ENCODE measurements around the gene ABHD3.
"Not testable (repeated sequence)": the region's sequence is repeated elsewhere in the genome, so short reads cannot be mapped to it uniquely, and the experiment has no call there.

Gene ABHD3

GRCh38 chr18:21612125-21613039 lies 92.2 kb downstream of the ABHD3 start, which contains the start of gene SNRPD1:
Gene SNRPD1, plus strand, starts transcription at chr18:21612314. Its CDS starts 116 bp downstream, at chr18:21612430.
- Histone ChIP-seq H3K4me3 (ENCODE audit: severe bottlenecking) (peak within 1 kb of the TSS; percentile 89), H3K27ac (ENCODE audit: poor library complexity, severe bottlenecking) (peak within 1 kb of the TSS; percentile 74), H3K36me3 (ENCODE audit: low read depth) (peaks cover 35% of the 10 kb centered on the region), H3K27me3 (ENCODE audit: insufficient read depth, poor library complexity, severe bottlenecking) (no peaks in the 10 kb centered on the region), H3K9me3 (ENCODE audit: severe bottlenecking) (no peaks in the 10 kb centered on the region), H3K4me1 (ENCODE audit: insufficient read depth, poor library complexity, severe bottlenecking) (peaks cover 5% of the 10 kb centered on the region)
- peak; percentile 82 for DNase-seq (ENCODE audit: low spot score)
- peak; percentile 97 for TF ChIP-seq CTCF (IDR thresholded peaks at IDR 0.05; ENCODE audit: poor library complexity, severe bottlenecking)
- ATAC-seq (ENCODE audit: low read depth), result peak; percentile 98

GRCh38 chr18:21611401-21612124 lies 93.0 kb downstream of the ABHD3 start:
- Histone ChIP-seq H3K27ac (ENCODE audit: poor library complexity, severe bottlenecking) (peak overlapping the region; percentile 74), H3K4me3 (ENCODE audit: severe bottlenecking) (peak overlapping the region; percentile 89)
- not testable (repeated sequence) for ATAC-seq (ENCODE audit: low read depth)

GRCh38 chr18:21605213-21605612 lies 99.4 kb downstream of the ABHD3 start:
- no peaks in the 10 kb centered on the region for H3K9me3 ChIP-seq (ENCODE audit: severe bottlenecking)
- no peak overlapping the region for H3K4me3 ChIP-seq (ENCODE audit: severe bottlenecking)
- no peak overlapping the region for H3K27ac ChIP-seq (ENCODE audit: poor library complexity, severe bottlenecking)
- no peaks in the 10 kb centered on the region for H3K4me1 ChIP-seq (ENCODE audit: insufficient read depth, poor library complexity, severe bottlenecking)
- no peak for ATAC-seq (ENCODE audit: low read depth)
- TF ChIP-seq CTCF (IDR thresholded peaks at IDR 0.05; ENCODE audit: poor library complexity, severe bottlenecking), result no peak
- H3K27me3 ChIP-seq (ENCODE audit: insufficient read depth, poor library complexity, severe bottlenecking), result no peaks in the 10 kb centered on the region
- no peak for DNase-seq (ENCODE audit: low spot score)
- H3K36me3 ChIP-seq (ENCODE audit: low read depth), result no peaks in the 10 kb centered on the region

More at GRCh38 chr18:21611401-21612124, 93.0 kb downstream of the ABHD3 start:
- peaks cover 28% of the 10 kb centered on the region for H3K36me3 ChIP-seq (ENCODE audit: low read depth)
- H3K27me3 ChIP-seq (ENCODE audit: insufficient read depth, poor library complexity, severe bottlenecking); H3K4me1 ChIP-seq (ENCODE audit: insufficient read depth, poor library complexity, severe bottlenecking); DNase-seq (ENCODE audit: low spot score); H3K9me3 ChIP-seq (ENCODE audit: severe bottlenecking): not testable (repeated sequence)

GRCh38 chr18:21604671-21605070 lies 99.9 kb downstream of the ABHD3 start:
- no peak for ATAC-seq (ENCODE audit: low read depth)
- no peak overlapping the region for H3K4me3 ChIP-seq (ENCODE audit: severe bottlenecking)
- TF ChIP-seq CTCF (IDR thresholded peaks at IDR 0.05; ENCODE audit: poor library complexity, severe bottlenecking), result no peak

GRCh38 chr18:21602299-21602587 lies 102.3 kb downstream of the ABHD3 start:
- no peak for TF ChIP-seq CTCF (IDR thresholded peaks at IDR 0.05; ENCODE audit: poor library complexity, severe bottlenecking)
- no peak overlapping the region for H3K4me3 ChIP-seq (ENCODE audit: severe bottlenecking)

More at GRCh38 chr18:21604671-21605070, 99.9 kb downstream of the ABHD3 start:
- DNase-seq (ENCODE audit: low spot score), result no peak
- H3K27me3 ChIP-seq (ENCODE audit: insufficient read depth, poor library complexity, severe bottlenecking), result no peaks in the 10 kb centered on the region
- no peaks in the 10 kb centered on the region for H3K9me3 ChIP-seq (ENCODE audit: severe bottlenecking)
- H3K36me3 ChIP-seq (ENCODE audit: low read depth), result no peaks in the 10 kb centered on the region
- no peak overlapping the region for H3K27ac ChIP-seq (ENCODE audit: poor library complexity, severe bottlenecking)
- H3K4me1 ChIP-seq (ENCODE audit: insufficient read depth, poor library complexity, severe bottlenecking), result no peaks in the 10 kb centered on the region

More at GRCh38 chr18:21602299-21602587, 102.3 kb downstream of the ABHD3 start:
- no peak for DNase-seq (ENCODE audit: low spot score)
- H3K9me3 ChIP-seq (ENCODE audit: severe bottlenecking), result no peaks in the 10 kb centered on the region
- peaks cover under 1% of the 10 kb centered on the region; the same call in 1 of the 2 replicates for H3K36me3 ChIP-seq (ENCODE audit: low read depth)
- H3K27ac ChIP-seq (ENCODE audit: poor library complexity, severe bottlenecking), result no peak overlapping the region
- H3K4me1 ChIP-seq (ENCODE audit: insufficient read depth, poor library complexity, severe bottlenecking), result peaks cover 11% of the 10 kb centered on the region
- ATAC-seq (ENCODE audit: low read depth), result no peak
- no peaks in the 10 kb centered on the region for H3K27me3 ChIP-seq (ENCODE audit: insufficient read depth, poor library complexity, severe bottlenecking)
